Sigmoid colon (tissue), 4 donors: ENCODE results near the gene MOK.

Experiments
- CTCF ChIP-seq, 4 experiments: fragments of 450-650 bp in 3 of 4; fragments of 200-600 bp in 1 of 4; IDR thresholded peaks; one replicate each; pipeline ENCODE4 v1.5.1; 2016 to 2019; ENCODE audit warnings: antibody characterized with exemption in 4 of 4, mild to moderate bottlenecking in 3 of 4, moderate library complexity in 2 of 4
- POLR2AphosphoS5 ChIP-seq, 4 donors: sonication (generic); formaldehyde crosslinking; IDR thresholded peaks; one replicate each; pipeline ENCODE4 v1.6.1; 2017; ENCODE audit warnings: antibody characterized with exemption in 4 of 4

GRCh38 chr14:102222009-102222575 is 82.9 kb downstream of the MOK start:
- TF ChIP-seq POLR2AphosphoS5 (IDR thresholded peaks at IDR 0.05) (no peak), CTCF (IDR thresholded peaks at IDR 0.05) (no peak)
